ENCODE data around the gene YJEFN3. TPM values are rescaled to one million over a fixed set of nuclear protein-coding genes. Genes with fewer than 3 reads are reported as not detected.

YJEFN3 gene
- polyA plus RNA-seq, 1 experiment = 1.2 TPM

- peaks cover 2% of the 10 kb centered on the region for H3K9me3 ChIP-seq (ENCODE audit: control insufficient read depth, insufficient read depth, low read length)
- no peak overlapping the region for H3K4me3 ChIP-seq (ENCODE audit: low read depth, low read length)
- H3K27me3 ChIP-seq (ENCODE audit: control insufficient read depth, insufficient read depth, low read length) = no peaks in the 10 kb centered on the region
- TF ChIP-seq CTCF (IDR thresholded peaks at IDR 0.05; ENCODE audit: low read depth, low read length) = no peak
- DNase-seq (ENCODE audit: low read depth, low spot score) = no peak
- ChIA-PET CTCF (no interaction called here), POLR2A (no interaction called here)
- H3K27ac ChIP-seq (ENCODE audit: low read depth, low read length) = no peak overlapping the region
These were observed 5.5 kb upstream of the YJEFN3 start for GRCh38 chr19:19523177-19523576.

- H3K27me3 ChIP-seq (ENCODE audit: control insufficient read depth, insufficient read depth, low read length) = no peaks in the 10 kb centered on the region
- peaks cover 2% of the 10 kb centered on the region for H3K9me3 ChIP-seq (ENCODE audit: control insufficient read depth, insufficient read depth, low read length)
- DNase-seq (ENCODE audit: low read depth, low spot score) = no peak
- H3K4me3 ChIP-seq (ENCODE audit: low read depth, low read length) = no peak overlapping the region
- no peak overlapping the region for H3K27ac ChIP-seq (ENCODE audit: low read depth, low read length)
- ChIA-PET CTCF (no interaction called here), POLR2A (no interaction called here)
- no peak for TF ChIP-seq CTCF (IDR thresholded peaks at IDR 0.05; ENCODE audit: low read depth, low read length)
These were observed 4.7 kb upstream of the YJEFN3 start for GRCh38 chr19:19524053-19524452.

- TF ChIP-seq CTCF (IDR thresholded peaks at IDR 0.05; ENCODE audit: low read depth, low read length) = no peak
- Histone ChIP-seq H3K27me3 (ENCODE audit: control insufficient read depth, insufficient read depth, low read length) (no peaks in the 10 kb centered on the region), H3K27ac (ENCODE audit: low read depth, low read length) (no peak overlapping the region), H3K9me3 (ENCODE audit: control insufficient read depth, insufficient read depth, low read length) (peaks cover 2% of the 10 kb centered on the region), H3K4me3 (ENCODE audit: low read depth, low read length) (no peak overlapping the region)
- no peak for DNase-seq (ENCODE audit: low read depth, low spot score)
- POLR2A ChIA-PET = no interaction called here
- CTCF ChIA-PET = no interaction called here
These were observed 2.9 kb upstream of the YJEFN3 start for GRCh38 chr19:19525611-19526380.

- CTCF ChIA-PET = interaction anchor here (1.4 kb wide), 1 partner anchor 27 kb away, joined by 3 read pairs; no protein-coding TSS in a partner anchor
- no peak for DNase-seq (ENCODE audit: low read depth, low spot score)
These were observed 1.9 kb upstream of the YJEFN3 start for GRCh38 chr19:19526581-19527370.

More at GRCh38 chr19:19526581-19527370, 1.9 kb upstream of the YJEFN3 start:
- no peak overlapping the region for H3K4me3 ChIP-seq (ENCODE audit: low read depth, low read length)
- no peaks in the 10 kb centered on the region for H3K27me3 ChIP-seq (ENCODE audit: control insufficient read depth, insufficient read depth, low read length)
- H3K9me3 ChIP-seq (ENCODE audit: control insufficient read depth, insufficient read depth, low read length) = no peaks in the 10 kb centered on the region; the same call in 1 of the 2 replicates
- H3K27ac ChIP-seq (ENCODE audit: low read depth, low read length) = no peak overlapping the region
- POLR2A ChIA-PET = no interaction called here
- no peak for TF ChIP-seq CTCF (IDR thresholded peaks at IDR 0.05; ENCODE audit: low read depth, low read length)

Measured in AG04450 (cell line).